ENCODE results near the gene ACTR2.
"Not testable (repeated sequence)": the region's sequence is repeated elsewhere in the genome, so short reads cannot be mapped to it uniquely, and the experiment has no call there.

ACTR2 gene

DNA sequence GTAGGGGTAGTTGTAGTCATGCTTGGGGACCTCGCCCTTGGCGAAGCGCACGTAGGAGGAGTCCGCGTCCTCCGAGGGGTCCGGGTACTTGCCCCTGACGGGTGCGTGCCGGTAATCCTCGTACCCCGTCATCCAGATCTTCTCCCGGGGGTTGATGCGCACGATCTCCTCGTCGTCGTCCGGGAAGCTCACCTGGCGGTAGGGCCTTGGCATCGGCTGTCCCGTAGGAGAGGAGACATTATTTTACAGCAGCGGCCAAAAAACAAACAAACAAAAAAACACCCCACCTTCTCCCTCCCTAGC, 86.3 kb downstream of the ACTR2 start:
- DNase-seq (ENCODE audit: low spot score), result no peak

DNA sequence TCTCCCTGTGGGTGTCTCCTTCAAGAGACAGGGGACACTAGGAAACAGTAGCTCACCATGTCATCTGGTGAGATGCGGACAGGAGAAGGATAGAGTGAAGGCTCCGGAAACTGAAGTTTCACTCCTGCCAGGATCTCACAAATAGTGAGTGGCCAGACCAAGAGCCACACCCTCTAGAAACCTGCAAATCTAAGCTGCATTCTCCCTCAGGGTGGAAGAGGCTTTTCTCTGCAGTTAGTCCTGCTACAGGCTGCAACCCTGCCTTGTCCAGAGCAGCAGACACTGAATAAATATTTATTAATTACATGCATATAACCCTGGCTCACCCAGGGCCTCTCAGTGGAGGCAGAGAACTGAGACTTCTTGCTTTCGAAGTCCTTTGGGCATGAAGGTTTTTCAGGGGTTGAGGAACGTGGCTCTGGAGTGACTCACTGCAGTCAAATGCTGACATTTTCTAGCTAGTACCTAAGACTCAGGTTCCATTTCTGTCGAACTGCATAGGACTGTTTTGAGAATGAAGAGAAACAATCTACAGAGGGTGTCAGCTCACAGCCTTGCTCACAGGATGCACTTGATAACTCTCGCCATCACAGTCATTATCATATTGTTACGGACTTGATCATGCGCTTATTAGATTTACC, 87.3 kb downstream of the ACTR2 start:
- no peak for DNase-seq (ENCODE audit: low spot score)

DNA sequence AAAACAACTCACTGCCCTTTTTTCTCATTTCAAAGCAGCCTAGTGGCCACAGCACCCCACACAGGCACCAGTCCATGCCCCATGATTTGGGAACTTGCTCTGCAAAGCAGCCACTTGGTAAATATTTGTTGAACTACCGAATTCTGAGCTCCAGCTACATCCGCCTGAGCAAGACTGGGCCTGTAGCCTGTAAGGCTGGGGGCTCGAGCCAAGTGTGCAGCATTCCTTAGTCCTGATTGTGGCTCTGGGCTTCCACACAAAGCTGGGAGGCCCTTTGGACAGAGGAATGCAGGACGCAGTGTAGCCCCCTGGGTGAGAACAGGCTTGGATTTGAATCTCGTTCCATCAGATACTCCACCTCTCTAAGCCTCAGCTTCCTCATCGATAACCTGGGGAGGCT, 88.4 kb downstream of the ACTR2 start:
- no peak for DNase-seq (ENCODE audit: low spot score)

DNA sequence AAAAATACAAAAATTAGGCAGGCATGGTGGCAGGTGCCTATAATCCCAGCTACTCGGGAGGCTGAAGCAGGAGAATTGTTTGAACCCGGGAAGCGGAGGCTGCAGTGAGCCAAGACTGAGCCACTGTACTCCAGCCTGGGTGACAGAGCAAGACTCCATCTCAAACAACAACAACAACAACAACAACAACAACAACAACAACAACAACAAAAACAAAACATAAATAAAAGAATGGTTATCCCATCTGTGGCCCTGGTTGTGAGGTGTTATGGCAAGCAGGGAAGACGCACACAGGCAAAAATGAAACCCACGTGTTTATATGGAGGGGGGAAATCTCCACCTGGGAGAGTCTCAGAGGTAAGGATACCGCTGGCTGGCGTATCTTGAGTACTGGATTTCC, 89.7 kb downstream of the ACTR2 start:
- not testable (repeated sequence) for DNase-seq (ENCODE audit: low spot score)

DNA sequence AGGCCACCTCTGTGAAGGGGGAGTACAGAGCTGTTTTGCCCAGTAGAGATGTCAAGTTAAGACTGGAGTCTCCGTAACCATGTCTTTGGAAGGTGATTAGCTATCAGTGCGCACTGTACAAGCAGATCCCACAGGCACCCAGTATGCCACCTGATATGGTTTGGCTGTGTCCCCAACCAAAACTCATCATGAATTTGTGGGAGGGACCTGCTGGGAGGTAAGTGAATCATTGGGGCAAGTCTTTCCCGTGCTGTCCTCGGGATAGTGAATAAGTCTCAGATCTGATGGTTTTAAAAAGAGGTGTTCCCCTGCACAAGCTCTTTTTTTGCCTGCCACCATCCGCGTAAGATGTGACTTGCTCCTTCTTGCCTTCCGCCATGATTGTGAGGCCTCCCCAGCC, 90.2 kb downstream of the ACTR2 start:
- DNase-seq (ENCODE audit: low spot score), result no peak

DNA sequence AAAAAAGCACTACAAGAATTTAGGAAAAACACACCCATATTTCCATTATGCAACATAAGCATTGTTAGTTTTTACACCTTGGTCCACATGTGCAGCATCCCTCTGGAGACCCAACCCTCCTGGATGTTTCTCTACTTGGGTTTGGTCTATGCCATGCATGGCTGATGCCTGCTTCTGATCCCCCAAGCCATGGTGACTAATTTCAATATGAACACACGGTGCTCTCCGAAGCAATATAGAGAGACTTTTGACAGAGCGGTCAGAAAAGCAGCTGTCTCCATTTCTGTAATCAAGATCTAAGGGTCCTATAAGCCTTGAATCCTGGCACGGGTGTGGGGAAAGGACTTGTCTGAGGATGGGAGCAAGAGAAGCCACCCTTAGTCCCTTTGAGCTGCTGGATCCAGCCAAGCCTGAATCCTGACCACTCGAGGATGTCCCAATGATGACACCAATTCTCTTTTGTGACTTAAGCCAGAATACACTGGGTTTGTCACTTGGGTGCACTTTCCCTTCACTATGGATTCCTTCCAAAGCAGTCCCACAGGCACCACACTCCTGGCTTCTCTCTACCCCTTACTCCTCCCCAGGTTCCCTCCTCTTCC, 91.5 kb downstream of the ACTR2 start:
- DNase-seq (ENCODE audit: low spot score), result no peak

DNA sequence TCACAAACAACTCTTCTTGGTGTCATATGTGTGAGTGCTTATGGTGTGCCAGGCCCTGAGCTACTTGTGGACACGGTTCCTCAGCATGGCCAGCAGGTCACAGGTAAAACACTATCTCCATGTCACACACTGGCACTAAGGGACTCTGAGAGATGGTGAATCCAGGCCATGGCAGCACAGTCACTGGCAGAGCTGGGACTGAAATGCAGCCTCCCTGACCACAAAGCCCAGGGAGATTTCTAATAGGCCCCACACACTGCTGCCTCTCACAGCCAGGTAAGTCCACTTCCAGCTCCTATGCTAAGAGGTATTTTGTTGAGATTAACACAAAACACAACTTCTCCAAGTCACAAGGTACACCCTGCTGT, 92.0 kb downstream of the ACTR2 start:
- no peak for DNase-seq (ENCODE audit: low spot score)

DNA sequence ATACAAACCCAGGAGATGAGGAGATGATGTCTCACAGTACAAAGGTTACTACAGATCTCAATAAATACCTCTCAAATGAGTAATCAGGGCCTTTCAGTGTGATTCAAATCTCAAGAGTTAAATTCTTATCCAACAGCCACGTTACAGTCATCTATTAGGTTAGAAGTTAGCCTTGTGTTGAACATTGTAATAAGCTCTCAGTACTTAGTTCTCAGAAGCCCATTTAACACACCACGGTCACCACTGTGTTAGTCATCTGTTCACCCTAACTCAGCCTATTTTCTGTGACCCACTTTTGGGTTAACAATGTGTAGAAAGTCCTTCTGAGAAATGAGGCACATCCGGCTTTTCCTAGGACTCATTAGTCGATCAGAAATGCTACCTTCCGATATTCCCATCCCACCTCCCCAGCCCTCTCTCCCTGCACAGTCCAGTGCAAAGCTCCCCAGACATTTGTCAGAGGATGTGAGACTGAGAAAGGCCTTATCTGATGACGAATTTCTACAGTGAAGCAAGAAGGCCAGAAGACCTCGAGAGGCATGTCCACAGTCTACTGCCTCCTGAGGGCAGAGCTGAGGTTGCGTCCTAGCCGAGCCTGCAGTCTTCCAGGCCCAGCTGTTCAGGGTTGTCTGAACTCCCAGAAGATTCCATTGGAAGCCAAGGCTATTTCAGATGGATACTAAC, 92.6 kb downstream of the ACTR2 start:
- no peak for DNase-seq (ENCODE audit: low spot score)

Measured in hematopoietic multipotent progenitor cell treated with erythropoietin and hydrocortisone succinate and interleukin-3 and kit ligand, for 15 days (in vitro differentiated cells).